ENCODE measurements around the gene POLD1. TPM values are rescaled to one million over a fixed set of nuclear protein-coding genes. Genes with fewer than 3 reads are reported as not detected.

POLD1 gene
- total and polyA plus RNA-seq, 2 experiments from 2014 or later: 111 to 173 TPM

GRCh38 chr19:50365434-50366306, 18.5 kb upstream of the POLD1 start, which contains the start of gene NAPSA:
Gene NAPSA (minus strand): TSS chr19:50365639. CDS start chr19:50365621, 18 bp downstream.
- no peaks in the 10 kb centered on the region for H3K27me3 ChIP-seq (ENCODE audit: insufficient read depth)
- no peak within 1 kb of the TSS for H3K4me3 ChIP-seq
- Mint-ChIP-seq H3K36me3 (ENCODE audit: low read depth) (peaks cover 15% of the 10 kb centered on the region), H3K27me3 (ENCODE audit: insufficient read depth, low read depth, poor library complexity) (peaks cover 5% of the 10 kb centered on the region), H3K4me3 (no peak within 1 kb of the TSS), H3K4me1 (peaks cover 5% of the 10 kb centered on the region; the same call in 2 of the 3 replicates), H3K9me3 (peaks cover 61% of the 10 kb centered on the region), H3K27ac (no peak within 1 kb of the TSS)
- no peaks in the 10 kb centered on the region for H3K36me3 ChIP-seq (ENCODE audit: insufficient read depth)
- DNase-seq (ENCODE audit: low spot score) (no peak), ATAC-seq (no peak)
- no peaks in the 10 kb centered on the region for H4K20me1 ChIP-seq (replicated peaks; ENCODE audit: insufficient read depth)
- H3K4me1 ChIP-seq (ENCODE audit: insufficient read depth): no peaks in the 10 kb centered on the region; the same call in 1 of the 2 replicates
- peaks cover 3% of the 10 kb centered on the region; the same call in 1 of the 2 replicates for H3F3A ChIP-seq (replicated peaks; ENCODE audit: low read depth)
- H2AFZ ChIP-seq: no peak within 1 kb of the TSS
- 0 out of 2 replicates have a peak, but pooled peaks cover 3% of the 10 kb centered on the region for H3K9me2 ChIP-seq (ENCODE audit: insufficient read depth)
- no peak for TF ChIP-seq REST (IDR thresholded peaks at IDR 0.05; ENCODE audit: unreplicated experiment)
- TF ChIP-seq CREB1 (CRISPR knock-in tag; IDR thresholded peaks at IDR 0.05; ENCODE audit: low read depth): no peak
- no peak for TF ChIP-seq EZH2phosphoT487 (IDR thresholded peaks at IDR 0.05; ENCODE audit: unreplicated experiment)
- no peak for TF ChIP-seq CTCF (conservative IDR thresholded peaks at IDR 0.05; ENCODE audit: low read depth in 2 of 2)
- no peak for TF ChIP-seq NANOG (IDR thresholded peaks at IDR 0.05; ENCODE audit: borderline replicate concordance)
- TF ChIP-seq JUNB (IDR thresholded peaks at IDR 0.05; ENCODE audit: unreplicated experiment): no peak
- no peak for TF ChIP-seq ZNF462 (CRISPR knock-in tag; IDR thresholded peaks at IDR 0.05)
- TF ChIP-seq ETS1 (IDR thresholded peaks at IDR 0.05): no peak
- no peak for TF ChIP-seq POLR2AphosphoS5 (IDR thresholded peaks at IDR 0.05; ENCODE audit: low read depth)
- TF ChIP-seq ZNF114 (CRISPR knock-in tag; IDR thresholded peaks at IDR 0.05): no peak
- TF ChIP-seq EZH2 (IDR thresholded peaks at IDR 0.05; ENCODE audit: low read depth, unreplicated experiment): no peak
- TF ChIP-seq ZNF331 (CRISPR knock-in tag; IDR thresholded peaks at IDR 0.05; ENCODE audit: low read depth): no peak
- TF ChIP-seq STAT1 (IDR thresholded peaks at IDR 0.05; ENCODE audit: unreplicated experiment): no peak
- H3K27ac ChIP-seq (ENCODE audit: low read depth): no peak within 1 kb of the TSS
- no peak within 1 kb of the TSS for H3K4me2 ChIP-seq
- H3K79me2 ChIP-seq (replicated peaks; ENCODE audit: insufficient read depth): no peaks in the 10 kb centered on the region

Measured in GM23338 (cell line).